A673 (cell line): ENCODE measurements around the gene KRT35.

Experiments
- EZH2 ChIP-seq: fragments of 200-600 bp; sonication (generic); IDR thresholded peaks from 2 replicates; pipeline ENCODE4 v1.6.1; 2017; ENCODE audit warnings: borderline replicate concordance, low read depth, mild to moderate bottlenecking, mixed read lengths, antibody characterized with exemption, low read length; ENCODE audit not compliant: poor library complexity, severe bottlenecking
- TF ChIP-seq, protein P1 (sequence below): fragments of 300-800, 200-600 bp; sonication (generic); conservative IDR thresholded peaks from 2 replicates; pipeline ENCODE4 v1.5.1; 2017; ENCODE audit warnings: low read depth, mild to moderate bottlenecking, antibody characterized with exemption, low read length, moderate library complexity, mixed read lengths

DNA sequence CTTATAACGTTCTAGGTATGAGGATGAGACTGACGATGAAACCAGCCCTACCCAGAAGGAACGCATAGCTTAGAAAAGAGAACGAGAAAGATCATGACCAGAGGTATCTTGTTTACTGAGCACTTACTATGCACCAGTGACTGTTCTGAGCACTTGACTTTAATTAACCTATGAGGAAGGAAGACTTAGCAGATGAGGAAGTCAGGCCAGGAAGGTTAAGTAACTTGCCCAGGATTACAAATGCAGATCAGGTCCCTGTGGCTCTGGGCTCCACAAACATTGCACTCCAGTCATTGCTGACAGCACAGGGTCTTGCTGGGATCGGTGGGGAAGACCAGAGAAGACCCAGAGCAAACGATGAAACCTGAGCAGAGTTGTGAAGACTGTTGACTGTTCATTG lies 17.3 kb upstream of the KRT35 start:
- TF ChIP-seq, protein P1, sequence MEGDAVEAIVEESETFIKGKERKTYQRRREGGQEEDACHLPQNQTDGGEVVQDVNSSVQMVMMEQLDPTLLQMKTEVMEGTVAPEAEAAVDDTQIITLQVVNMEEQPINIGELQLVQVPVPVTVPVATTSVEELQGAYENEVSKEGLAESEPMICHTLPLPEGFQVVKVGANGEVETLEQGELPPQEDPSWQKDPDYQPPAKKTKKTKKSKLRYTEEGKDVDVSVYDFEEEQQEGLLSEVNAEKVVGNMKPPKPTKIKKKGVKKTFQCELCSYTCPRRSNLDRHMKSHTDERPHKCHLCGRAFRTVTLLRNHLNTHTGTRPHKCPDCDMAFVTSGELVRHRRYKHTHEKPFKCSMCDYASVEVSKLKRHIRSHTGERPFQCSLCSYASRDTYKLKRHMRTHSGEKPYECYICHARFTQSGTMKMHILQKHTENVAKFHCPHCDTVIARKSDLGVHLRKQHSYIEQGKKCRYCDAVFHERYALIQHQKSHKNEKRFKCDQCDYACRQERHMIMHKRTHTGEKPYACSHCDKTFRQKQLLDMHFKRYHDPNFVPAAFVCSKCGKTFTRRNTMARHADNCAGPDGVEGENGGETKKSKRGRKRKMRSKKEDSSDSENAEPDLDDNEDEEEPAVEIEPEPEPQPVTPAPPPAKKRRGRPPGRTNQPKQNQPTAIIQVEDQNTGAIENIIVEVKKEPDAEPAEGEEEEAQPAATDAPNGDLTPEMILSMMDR: no peak
- no peak for TF ChIP-seq EZH2
